HK-2 (cell line): ENCODE measurements around the gene C21orf91.

ENCODE experiments used
- DNase-seq: peaks from one replicate; pipeline ENCODE4 v3.0.0-alpha.2; 2018; ENCODE audit not compliant: unreplicated experiment

Gene C21orf91

DNA sequence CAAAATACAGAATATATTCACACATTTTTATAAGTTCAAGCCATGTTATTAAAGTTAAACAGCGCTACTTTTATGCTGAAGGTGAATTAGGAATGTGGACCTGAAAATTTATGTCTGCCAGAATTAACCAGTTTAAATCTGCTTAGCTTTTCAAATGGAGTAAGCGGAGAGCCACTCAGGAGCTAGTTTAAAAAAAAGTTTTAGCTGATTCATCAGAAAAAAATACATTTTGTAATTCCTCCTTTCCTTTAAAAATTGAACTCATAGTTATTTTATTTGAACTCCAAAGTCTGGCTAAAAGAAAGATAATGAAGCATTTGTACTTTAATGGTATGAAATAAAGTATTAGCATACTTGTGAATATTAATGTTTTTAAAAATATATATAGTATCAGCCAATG is 21.2 kb downstream of the C21orf91 start:
- DNase-seq = no peak

DNA sequence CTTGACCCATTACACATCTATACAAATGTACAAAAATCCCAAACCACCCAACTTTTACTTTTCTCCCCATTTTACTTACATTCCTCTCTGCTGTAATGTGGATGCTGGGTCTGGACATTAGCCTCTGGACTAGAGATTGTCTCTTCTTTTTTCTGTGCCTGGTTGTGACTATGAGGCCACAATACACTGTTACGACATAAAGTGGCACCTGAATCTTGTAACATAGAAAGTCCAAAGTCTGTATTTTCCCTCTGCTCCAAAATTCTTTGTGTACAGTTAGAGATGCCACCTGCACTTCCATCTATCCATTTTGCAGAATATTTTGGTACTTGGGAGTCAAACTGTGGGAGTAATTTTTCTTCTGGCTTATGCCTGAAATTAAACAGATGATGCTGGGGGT is 22.7 kb downstream of the C21orf91 start:
- DNase-seq = no peak

- DNase-seq = no peak
These were observed 23.1 kb downstream of the C21orf91 start for GRCh38 chr21:17796037-17796403.

- no peak for DNase-seq
These were observed 23.8 kb downstream of the C21orf91 start for GRCh38 chr21:17795146-17796036.

- no peak for DNase-seq
These were observed 24.5 kb downstream of the C21orf91 start for GRCh38 chr21:17794518-17795145.

DNA sequence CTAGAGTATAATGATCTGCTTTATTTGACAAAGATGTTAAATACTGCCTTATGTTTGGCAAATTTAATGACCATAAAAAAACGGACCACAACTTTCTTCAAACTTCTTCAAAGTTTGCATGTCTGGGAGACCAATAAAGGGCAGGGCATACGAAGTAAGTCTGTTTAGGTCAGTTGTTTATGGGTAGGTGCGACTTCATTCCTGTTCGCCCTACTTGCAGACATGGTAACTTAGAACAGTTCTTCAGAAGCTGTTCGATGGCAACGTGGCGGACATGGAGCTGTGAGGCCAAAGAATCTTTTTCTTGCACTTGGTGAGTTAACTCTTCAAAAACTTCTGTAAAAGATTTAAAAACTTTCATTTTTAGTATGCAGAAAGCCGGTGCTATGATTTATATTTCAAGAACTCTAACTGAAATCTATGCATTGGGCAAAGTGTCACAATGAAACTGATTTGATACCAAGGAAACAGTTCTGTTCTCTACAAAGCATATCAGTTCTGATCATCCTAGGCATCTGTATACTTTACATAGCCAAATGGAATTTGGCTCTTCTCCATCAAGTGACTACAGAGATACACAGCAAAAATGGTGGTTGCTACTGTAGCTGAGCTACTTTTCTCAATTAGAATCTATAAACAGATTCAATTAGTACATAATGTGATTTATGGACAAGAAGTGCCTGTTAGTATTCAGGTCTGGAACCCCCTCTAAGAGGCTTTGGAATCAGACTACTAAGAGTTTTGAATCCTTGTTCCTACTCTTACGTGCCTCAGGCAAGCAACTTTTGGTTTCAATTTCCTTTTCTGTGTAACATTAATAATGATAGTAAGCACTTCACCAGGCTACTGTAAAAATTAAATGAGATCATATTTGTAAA is 25.7 kb downstream of the C21orf91 start:
- DNase-seq = no peak

GRCh38 chr21:17789656-17790055 is 29.5 kb downstream of the C21orf91 start:
- DNase-seq = no peak

GRCh38 chr21:17789069-17789468 is 30.1 kb downstream of the C21orf91 start:
- DNase-seq = no peak

DNA sequence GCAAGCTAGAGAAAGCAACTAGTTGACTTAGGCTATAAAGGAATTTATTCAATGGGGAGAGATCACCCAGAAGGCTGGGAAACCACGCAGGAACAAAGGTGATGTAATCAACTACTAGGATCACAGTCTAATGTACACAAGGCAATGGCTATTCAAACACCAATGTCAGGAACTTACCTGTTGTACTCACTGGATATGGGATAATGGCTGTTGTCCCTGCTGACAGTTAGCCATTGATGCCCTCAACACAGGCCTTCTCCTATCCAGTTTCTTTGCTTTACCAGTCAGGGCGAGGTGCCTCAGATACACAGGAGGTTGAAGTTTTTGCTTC is 32.3 kb downstream of the C21orf91 start:
- DNase-seq = no peak

GRCh38 chr21:17786071-17786850 is 32.9 kb downstream of the C21orf91 start:
- DNase-seq = no peak

GRCh38 chr21:17785403-17785788 is 33.8 kb downstream of the C21orf91 start:
- no peak for DNase-seq

GRCh38 chr21:17784604-17785402 is 34.4 kb downstream of the C21orf91 start:
- no peak for DNase-seq

DNA sequence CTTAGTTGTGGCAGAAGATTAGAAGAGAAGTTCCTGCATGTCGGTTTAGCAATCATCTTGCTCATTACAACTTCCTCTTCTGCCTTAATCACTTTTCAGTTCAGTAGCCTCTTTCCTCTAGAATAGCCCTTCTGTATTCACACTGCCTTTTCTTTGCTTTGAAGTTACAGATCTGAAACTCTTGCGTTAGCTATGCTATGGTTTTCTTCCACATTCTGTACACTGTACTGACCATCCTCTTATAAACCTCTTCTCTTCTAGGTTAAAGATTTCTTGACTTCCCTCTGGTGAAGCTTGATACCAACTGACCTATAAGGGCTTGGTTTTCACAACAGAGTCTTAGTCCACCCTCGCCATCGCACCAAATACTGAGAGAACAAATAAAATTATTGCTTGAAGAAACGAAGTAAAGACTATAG is 35.0 kb downstream of the C21orf91 start:
- no peak for DNase-seq

DNA sequence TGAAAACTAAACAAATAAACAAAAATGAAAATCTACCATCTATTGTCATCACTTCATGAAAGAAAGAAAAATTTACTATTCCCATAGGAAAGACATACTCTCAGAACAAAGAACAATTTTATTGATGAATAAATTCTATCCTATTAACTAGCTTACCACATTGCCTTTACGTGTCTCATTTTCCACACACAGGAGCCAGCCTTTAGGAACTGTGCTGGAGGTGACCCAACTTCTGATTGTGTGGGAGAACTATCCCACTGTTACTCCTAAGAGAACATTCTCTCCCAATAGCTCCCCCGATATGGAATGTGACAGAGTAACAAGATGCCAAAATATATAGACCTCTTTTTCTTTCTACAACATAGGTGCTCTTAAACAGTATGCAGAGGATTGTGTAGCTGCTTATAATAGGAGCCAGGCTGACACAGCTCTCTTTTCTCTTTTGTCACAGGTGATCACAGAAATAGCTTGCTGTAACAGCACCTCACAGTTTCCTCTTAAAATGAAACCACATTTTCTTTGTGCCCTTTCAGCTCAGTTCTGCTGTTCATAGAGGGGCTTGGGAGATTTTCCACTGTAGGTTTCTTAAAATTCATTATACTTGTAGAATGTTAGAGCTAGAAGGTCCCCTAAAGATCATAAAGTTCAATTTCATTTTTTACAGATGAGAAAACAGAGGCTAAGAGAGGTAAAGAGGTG is 35.5 kb downstream of the C21orf91 start:
- no peak for DNase-seq

GRCh38 chr21:17783003-17783402 is 36.2 kb downstream of the C21orf91 start:
- no peak for DNase-seq

DNA sequence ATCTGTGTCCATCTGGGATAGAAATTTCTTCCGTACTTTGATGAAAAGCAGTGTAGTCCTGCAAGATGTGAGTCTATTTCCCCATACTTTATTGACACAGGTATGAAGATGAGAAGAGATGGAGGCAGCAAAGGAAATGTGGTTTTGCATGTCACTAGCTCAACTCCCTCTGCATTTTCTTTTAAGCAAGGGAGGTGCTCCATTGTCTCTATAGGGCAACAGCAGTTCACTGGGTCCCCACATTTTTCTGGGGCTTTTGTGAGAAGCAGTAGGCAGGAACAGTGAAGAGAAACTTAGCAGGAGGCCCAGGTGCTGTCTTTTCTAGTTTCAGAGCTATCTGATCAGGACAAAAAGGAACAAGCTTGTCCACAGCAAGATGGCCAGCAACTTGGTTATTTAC is 37.1 kb downstream of the C21orf91 start:
- DNase-seq = no peak

GRCh38 chr21:17781524-17781923 is 37.6 kb downstream of the C21orf91 start:
- DNase-seq = no peak

GRCh38 chr21:17780539-17780938 is 38.6 kb downstream of the C21orf91 start:
- DNase-seq = no peak

GRCh38 chr21:17779980-17780379 is 39.2 kb downstream of the C21orf91 start:
- DNase-seq = no peak

DNA sequence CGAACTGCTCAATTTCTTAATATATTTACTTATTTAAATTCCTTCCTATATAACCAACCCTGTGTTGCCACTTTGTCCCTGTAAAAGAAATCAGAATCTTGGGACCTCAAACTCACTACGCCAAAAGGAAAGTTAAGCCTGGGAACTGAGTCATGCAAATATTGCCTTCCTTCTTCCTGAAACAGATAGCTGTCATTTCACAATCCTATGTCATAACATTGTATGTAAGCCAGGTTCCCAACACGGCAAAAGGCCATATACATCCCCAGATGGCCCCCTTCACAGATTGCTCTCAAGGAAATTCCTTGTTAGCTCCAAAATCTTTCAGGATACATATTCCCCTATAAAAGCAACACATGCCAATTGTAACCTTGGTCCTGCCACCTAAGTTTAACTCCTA is 39.7 kb downstream of the C21orf91 start:
- no peak for DNase-seq
